NCI-H2227 treated with DMSO at 0.1 percent for 48 hours (cell line): Measurements from ENCODE around the gene LAMA2.

Experiments used
- DNase-seq: peaks from one replicate; lab custom pipeline; 2025; lab: John Stamatoyannopoulos, UW

The LAMA2 gene

GRCh38 chr6:129312880-129313279, 429.9 kb downstream of the LAMA2 start:
- no peak for DNase-seq

- no peak for DNase-seq
Measured at GRCh38 chr6:129314575-129314974, 431.6 kb downstream of the LAMA2 start.

GRCh38 chr6:129317931-129318820, 435.2 kb downstream of the LAMA2 start:
- no peak for DNase-seq

- no peak for DNase-seq
Measured at GRCh38 chr6:129320892-129321291, 438.0 kb downstream of the LAMA2 start.

GRCh38 chr6:129321303-129321702, 438.4 kb downstream of the LAMA2 start:
- no peak for DNase-seq

- DNase-seq: no peak
Measured at GRCh38 chr6:129324345-129324744, 441.4 kb downstream of the LAMA2 start.

GRCh38 chr6:129329678-129330077, 446.7 kb downstream of the LAMA2 start:
- no peak for DNase-seq

- no peak for DNase-seq
Measured at GRCh38 chr6:129331450-129332138, 448.7 kb downstream of the LAMA2 start.

GRCh38 chr6:129335792-129336191, 452.9 kb downstream of the LAMA2 start:
- DNase-seq: no peak

- DNase-seq: no peak
Measured at GRCh38 chr6:129338683-129339082, 455.7 kb downstream of the LAMA2 start.

- DNase-seq: no peak
Measured at GRCh38 chr6:129340983-129341382, 458.0 kb downstream of the LAMA2 start.

GRCh38 chr6:129342243-129342642, 459.3 kb downstream of the LAMA2 start:
- DNase-seq: no peak

- no peak for DNase-seq
Measured at GRCh38 chr6:129342796-129343195, 459.9 kb downstream of the LAMA2 start.

- DNase-seq: no peak
Measured at GRCh38 chr6:129344379-129344778, 461.4 kb downstream of the LAMA2 start.

GRCh38 chr6:129345890-129346289, 463.0 kb downstream of the LAMA2 start:
- no peak for DNase-seq

GRCh38 chr6:129346964-129347363, 464.0 kb downstream of the LAMA2 start:
- no peak for DNase-seq

- DNase-seq: no peak
Measured at GRCh38 chr6:129350278-129350677, 467.3 kb downstream of the LAMA2 start.

- DNase-seq: no peak
Measured at GRCh38 chr6:129351807-129352206, 468.9 kb downstream of the LAMA2 start.

- no peak for DNase-seq
Measured at GRCh38 chr6:129353067-129353466, 470.1 kb downstream of the LAMA2 start.

GRCh38 chr6:129356129-129356528, 473.2 kb downstream of the LAMA2 start:
- DNase-seq: no peak

- DNase-seq: no peak
Measured at GRCh38 chr6:129359811-129360681, 477.1 kb downstream of the LAMA2 start.

- DNase-seq: no peak
Measured at GRCh38 chr6:129360682-129360955, 477.7 kb downstream of the LAMA2 start.

GRCh38 chr6:129364037-129364436, 481.1 kb downstream of the LAMA2 start:
- no peak for DNase-seq
